HepG2 (cell line): Measurements from ENCODE around the gene COL8A2. TPM values are rescaled to one million over a fixed set of nuclear protein-coding genes. Genes with fewer than 3 reads are reported as not detected.

Source experiments
- ATAC-seq: fragments of 200-7000 bp; cut with Tn5 transposase; 3 replicates; pipeline ENCODE4 v1.9.1; 2020; ENCODE audit warnings: mild to moderate bottlenecking, moderate library complexity
- BruUV-seq: library from RNA; stranded (reverse); fragments of 400-500 nt; replicated peaks from 2 replicates; lab custom pipeline; 2021; lab: Mats Ljungman, UMichigan
- CTCF ChIA-PET: fragments of 300-600 bp; formaldehyde crosslinking; extraction: SDS; loops from one replicate; lab custom pipeline; 2021; ENCODE audit warnings: low total read pairs, inconsistent platforms, low intra/inter-chr PET ratio; lab: Yijun Ruan, JAX
- POLR2A ChIA-PET: fragments of 350-600 bp; sonication (Branson Sonifier 250); formaldehyde crosslinking; loops from one replicate; lab custom pipeline; 2020; ENCODE audit warnings: antibody characterized with exemption, inconsistent platforms; lab: Yijun Ruan, JAX
- DNase-seq: peaks from one replicate; pipeline ENCODE4 v3.0.0-alpha.2; 2015; ENCODE audit warnings: low spot score
- FAIRE-seq: peaks from 3 replicates; lab custom pipeline; 2011; peaks lifted over from hg19 to GRCh38; lab: Jason Lieb, UNC
- H2AFZ ChIP-seq: one replicate; pipeline ENCODE4 v1.6.1; 2011; ENCODE audit warnings: low read length, inconsistent platforms
- H3K27ac ChIP-seq: fragments of 300-600 bp; 3 replicates; pipeline ENCODE4 v1.8.0; 2011; ENCODE audit warnings: mixed run types, mild to moderate bottlenecking, mixed read lengths, low read length, inconsistent platforms; ENCODE audit not compliant: insufficient read depth; ENCODE audit errors: extremely low read length
- H3K27me3 ChIP-seq, 2 experiments: fragments of 200-600 bp in 1 of 2; 2 replicates in 1 of 2; 3 replicates in 1 of 2; pipeline versions ENCODE4 v1.6.0 to v1.8.0; 2011; ENCODE audit warnings: low read length in 2 of 2, mild to moderate bottlenecking in 2 of 2, moderate library complexity in 2 of 2, inconsistent platforms in 1 of 2; ENCODE audit not compliant: insufficient read depth in 2 of 2, control insufficient read depth in 1 of 2
- H3K36me3 ChIP-seq, 2 experiments: fragments of 200-600 bp in 1 of 2; replicated peaks in 1 of 2; 2 replicates in 1 of 2; 3 replicates in 1 of 2; pipeline versions ENCODE4 v1.5.1 to v1.8.0; 2011; ENCODE audit warnings: low read length in 2 of 2, inconsistent platforms in 1 of 2; ENCODE audit not compliant: insufficient read depth in 2 of 2, control insufficient read depth in 1 of 2
- H3K4me1 ChIP-seq: 2 replicates; pipeline ENCODE4 v1.5.1; 2012; ENCODE audit warnings: low read length, inconsistent platforms; ENCODE audit not compliant: insufficient read depth
- H3K4me2 ChIP-seq: 2 replicates; pipeline ENCODE4 v1.6.0; 2011; ENCODE audit warnings: low read depth, low read length, inconsistent platforms
- H3K4me3 ChIP-seq, 3 experiments: fragments of 200-600 bp in 1 of 3; sonication (generic), shearing (Covaris generic) in 1 of 3; replicated peaks in 1 of 3; 2 replicates each; pipeline ENCODE4 v1.5.1; 2011 to 2016; ENCODE audit warnings: low read length in 3 of 3, inconsistent platforms in 2 of 3, low read depth in 2 of 3, mild to moderate bottlenecking in 2 of 3, control low read depth in 1 of 3, mixed read lengths in 1 of 3; ENCODE audit not compliant: insufficient read depth in 1 of 3
- H3K79me2 ChIP-seq: one replicate; pipeline ENCODE4 v1.6.1; 2011; ENCODE audit warnings: low read length, inconsistent platforms; ENCODE audit not compliant: insufficient read depth
- H3K9ac ChIP-seq: 2 replicates; pipeline ENCODE4 v1.6.0; 2011; ENCODE audit warnings: mild to moderate bottlenecking, low read depth, low read length, inconsistent platforms; ENCODE audit not compliant: insufficient read depth
- H3K9me3 ChIP-seq: 2 replicates; pipeline ENCODE4 v1.5.1; 2012; ENCODE audit warnings: mild to moderate bottlenecking, low read length
- H4K20me1 ChIP-seq: 2 replicates; pipeline ENCODE4 v1.6.0; 2011; ENCODE audit warnings: inconsistent platforms, mild to moderate bottlenecking, low read length, moderate library complexity; ENCODE audit not compliant: insufficient read depth
- CEBPB ChIP-seq: IDR thresholded peaks from 2 replicates; pipeline ENCODE4 v1.6.1; 2011; ENCODE audit warnings: low read depth, low read length, improper control_type of control experiment, borderline replicate concordance
- KLF15 ChIP-seq: sonication (generic); formaldehyde crosslinking; IDR thresholded peaks from 2 replicates; pipeline ENCODE4 v1.8.1; 2023; ENCODE audit warnings: borderline replicate concordance, mild to moderate bottlenecking, inconsistent platforms, missing genetic modification reagents, mixed read lengths
- MTF2 ChIP-seq: sonication (generic); formaldehyde crosslinking; IDR thresholded peaks from 2 replicates; pipeline ENCODE4 v1.5.0; 2020; ENCODE audit warnings: missing genetic modification reagents, borderline replicate concordance
- SALL1 ChIP-seq: sonication (generic); formaldehyde crosslinking; IDR thresholded peaks from 2 replicates; pipeline ENCODE4 v1.8.0; 2022; ENCODE audit warnings: mild to moderate bottlenecking, missing genetic modification reagents
- SP5 ChIP-seq: IDR thresholded peaks from 2 replicates; pipeline ENCODE4 v1.6.1; 2016; ENCODE audit warnings: low read depth, borderline replicate concordance
- ZIK1 ChIP-seq: sonication (generic); formaldehyde crosslinking; IDR thresholded peaks from 2 replicates; pipeline ENCODE4 v1.5.0; 2020; ENCODE audit warnings: mild to moderate bottlenecking, low read depth, missing genetic modification reagents, borderline replicate concordance
- ZNF274 ChIP-seq: sonication (generic); formaldehyde crosslinking; IDR thresholded peaks from 2 replicates; pipeline ENCODE4 v1.5.1; 2020; ENCODE audit warnings: mild to moderate bottlenecking, missing genetic modification reagents
- ZNF501 ChIP-seq: sonication (generic); formaldehyde crosslinking; IDR thresholded peaks from 2 replicates; pipeline ENCODE4 v1.5.1; 2020; ENCODE audit warnings: mild to moderate bottlenecking, moderate library complexity, missing genetic modification reagents
- WGBS: methylation state at CpG from one replicate; pipeline ENCODE4 v1.1.6; 2017; ENCODE audit warnings: low lambda C conversion rate; 5-methylcytosine and 5-hydroxymethylcytosine counted together
- in situ Hi-C: cut with HindIII; loops from 2 replicates; pipeline ENCODE4 v1.10.0; 2017; ENCODE audit warnings: low pct_unique_long_range_greater_than_20kb; ENCODE audit not compliant: extremely low pct_ligation_motif_present
- intact Hi-C: fragments of 100-400 bp; cut with micrococcal nuclease; formaldehyde crosslinking; loops from one replicate; pipeline ENCODE4 v1.10.0; 2022; ENCODE audit not compliant: unreplicated experiment
- polyA plus RNA-seq, 8 experiments: library from polyadenylated mRNA; depleted of rRNA in 3 of 8; stranded (reverse) in 7 of 8; unstranded in 1 of 8; fragments of >200 nt; fragmentation: Illumina TruSeq in 4 of 8; extraction: Trizol in 4 of 8; gene quantifications; 2 replicates each; pipeline versions ENCODE4 v1.2.1 to v1.2.3, GENCODE V29; 2011 to 2016; ENCODE audit warnings: low read depth in 4 of 8, missing spikeins in 1 of 8, mixed read lengths in 1 of 8; ENCODE audit not compliant: insufficient read depth in 1 of 8
- total RNA-seq, 5 experiments: library from RNA; depleted of rRNA; stranded (reverse); fragments of >200 nt; fragmentation: Illumina TruSeq; extraction: Trizol; gene quantifications; 2 replicates each; pipeline ENCODE4 v1.2.3, GENCODE V29; 2016; ENCODE audit warnings: low read depth in 1 of 5
- TF ChIP-seq, protein P1 (sequence below): sonication (generic); formaldehyde crosslinking; conservative IDR thresholded peaks from 2 replicates; pipeline ENCODE4 v1.4.0; 2020; ENCODE audit warnings: mild to moderate bottlenecking, missing genetic modification reagents, moderate library complexity
- TF ChIP-seq, protein P2 (sequence below): IDR thresholded peaks from 2 replicates; pipeline ENCODE4 v1.6.1; 2016; ENCODE audit warnings: mild to moderate bottlenecking, missing biosample characterization, missing genetic modification reagents
- TF ChIP-seq, protein P3 (sequence below): sonication (generic); formaldehyde crosslinking; IDR thresholded peaks from 2 replicates; pipeline ENCODE4 v1.4.0; 2020; ENCODE audit warnings: mild to moderate bottlenecking, missing genetic modification reagents, borderline replicate concordance

Gene COL8A2
- total and polyA plus RNA-seq, 2 of the 13 experiments (the other 11 are each of a cell fraction or from before 2014, with no cell fraction given) = 0.13 to 0.24 TPM

DNA sequence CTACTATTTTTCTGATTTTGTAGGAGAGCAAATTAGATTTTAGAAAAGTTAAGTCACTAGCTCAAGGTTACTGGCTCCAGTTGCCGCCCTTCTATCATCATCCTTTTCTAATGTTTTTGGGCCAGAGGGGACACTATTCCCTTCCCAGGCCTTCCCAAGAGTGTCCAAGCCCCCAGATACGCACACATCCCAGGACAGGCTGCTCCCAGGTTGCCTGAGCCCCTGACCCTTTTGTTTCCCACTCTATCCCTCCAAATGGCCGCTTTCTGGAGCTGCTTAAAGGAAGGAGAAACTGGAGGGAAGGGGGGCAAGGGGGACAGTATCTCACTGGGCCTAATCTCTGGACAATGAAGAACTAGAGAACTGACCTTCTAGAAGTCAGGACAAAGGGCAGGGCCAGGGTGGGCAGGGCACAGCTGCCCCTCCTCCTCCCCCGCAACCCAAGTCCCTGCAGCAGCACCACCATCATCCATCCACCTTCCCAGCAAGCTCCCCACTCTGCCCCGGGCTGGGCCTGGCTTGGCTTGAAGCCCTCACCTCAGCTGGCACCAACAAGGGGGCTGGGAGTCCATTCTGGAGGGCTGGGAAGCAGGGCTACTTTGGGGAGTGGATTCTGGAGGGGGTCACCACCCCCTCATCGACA is 29.9 kb upstream of the COL8A2 start (continued):
- TF ChIP-seq MTF2 (CRISPR knock-in tag) (no peak), SP5 (CRISPR knock-in tag) (no peak), KLF15 (no peak), SALL1 (CRISPR knock-in tag) (no peak)
- TF ChIP-seq, protein P1, sequence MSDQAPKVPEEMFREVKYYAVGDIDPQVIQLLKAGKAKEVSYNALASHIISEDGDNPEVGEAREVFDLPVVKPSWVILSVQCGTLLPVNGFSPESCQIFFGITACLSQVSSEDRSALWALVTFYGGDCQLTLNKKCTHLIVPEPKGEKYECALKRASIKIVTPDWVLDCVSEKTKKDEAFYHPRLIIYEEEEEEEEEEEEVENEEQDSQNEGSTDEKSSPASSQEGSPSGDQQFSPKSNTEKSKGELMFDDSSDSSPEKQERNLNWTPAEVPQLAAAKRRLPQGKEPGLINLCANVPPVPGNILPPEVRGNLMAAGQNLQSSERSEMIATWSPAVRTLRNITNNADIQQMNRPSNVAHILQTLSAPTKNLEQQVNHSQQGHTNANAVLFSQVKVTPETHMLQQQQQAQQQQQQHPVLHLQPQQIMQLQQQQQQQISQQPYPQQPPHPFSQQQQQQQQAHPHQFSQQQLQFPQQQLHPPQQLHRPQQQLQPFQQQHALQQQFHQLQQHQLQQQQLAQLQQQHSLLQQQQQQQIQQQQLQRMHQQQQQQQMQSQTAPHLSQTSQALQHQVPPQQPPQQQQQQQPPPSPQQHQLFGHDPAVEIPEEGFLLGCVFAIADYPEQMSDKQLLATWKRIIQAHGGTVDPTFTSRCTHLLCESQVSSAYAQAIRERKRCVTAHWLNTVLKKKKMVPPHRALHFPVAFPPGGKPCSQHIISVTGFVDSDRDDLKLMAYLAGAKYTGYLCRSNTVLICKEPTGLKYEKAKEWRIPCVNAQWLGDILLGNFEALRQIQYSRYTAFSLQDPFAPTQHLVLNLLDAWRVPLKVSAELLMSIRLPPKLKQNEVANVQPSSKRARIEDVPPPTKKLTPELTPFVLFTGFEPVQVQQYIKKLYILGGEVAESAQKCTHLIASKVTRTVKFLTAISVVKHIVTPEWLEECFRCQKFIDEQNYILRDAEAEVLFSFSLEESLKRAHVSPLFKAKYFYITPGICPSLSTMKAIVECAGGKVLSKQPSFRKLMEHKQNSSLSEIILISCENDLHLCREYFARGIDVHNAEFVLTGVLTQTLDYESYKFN (CRISPR knock-in tag) = no peak
- TF ChIP-seq, protein P2, sequence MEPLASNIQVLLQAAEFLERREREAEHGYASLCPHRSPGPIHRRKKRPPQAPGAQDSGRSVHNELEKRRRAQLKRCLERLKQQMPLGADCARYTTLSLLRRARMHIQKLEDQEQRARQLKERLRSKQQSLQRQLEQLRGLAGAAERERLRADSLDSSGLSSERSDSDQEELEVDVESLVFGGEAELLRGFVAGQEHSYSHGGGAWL (CRISPR knock-in tag) = no peak

DNA sequence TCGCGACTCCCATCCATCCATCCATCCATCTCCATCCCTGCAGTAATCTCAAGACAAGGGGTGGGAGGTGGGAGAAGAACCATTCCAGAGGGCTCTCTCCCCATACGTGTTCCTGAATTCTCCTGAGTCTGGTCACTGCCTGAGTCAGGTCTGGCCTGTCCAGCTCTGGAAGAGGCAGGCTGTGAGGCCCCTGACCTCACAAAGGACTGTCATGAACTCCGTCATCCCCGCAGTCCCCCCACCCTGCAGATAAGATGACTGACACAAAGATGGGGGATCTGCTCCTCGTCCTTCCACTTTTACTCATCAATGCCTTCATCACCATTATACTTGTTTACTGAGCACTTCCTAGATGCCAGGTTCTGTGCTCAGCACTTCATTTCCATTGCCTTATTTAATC is 29.3 kb upstream of the COL8A2 start:
- Histone ChIP-seq H3K4me2 (peak overlapping the region; percentile 73), H3K9me3 (no peaks in the 10 kb centered on the region), H3K4me1 (peaks cover 70% of the 10 kb centered on the region), H3K9ac (no peak overlapping the region), H3K79me2 (peaks cover 5% of the 10 kb centered on the region), H4K20me1 (no peaks in the 10 kb centered on the region), H3K27me3 (no peaks in the 10 kb centered on the region), H3K27ac (no peak overlapping the region), H3K36me3 (no peaks in the 10 kb centered on the region), H2AFZ (no peak overlapping the region), H3K4me3 (no peak overlapping the region)
- ATAC-seq = no peak
- intact Hi-C loops = loop anchor here (10.0 kb wide), 1 partner anchor 70 kb away; the partner anchor contains the start of gene THRAP3
- WGBS = 37% methylated on average over 4 of the region's 6 CpGs
- no peak for FAIRE-seq
- BruUV-seq = no TSS peak
- in situ Hi-C loops = loop anchor here (5.0 kb wide), 2 partner anchors 33 to 133 kb away; no protein-coding TSS in a partner anchor
- no peak for DNase-seq
- POLR2A ChIA-PET = interaction anchor here (1.1 to 2.5 kb wide), 2 partner anchors 70 to 93 kb away, joined by 6 to 9 read pairs; partner anchors contain the start of gene THRAP3
- CTCF ChIA-PET = no interaction called here
- TF ChIP-seq, protein P3, sequence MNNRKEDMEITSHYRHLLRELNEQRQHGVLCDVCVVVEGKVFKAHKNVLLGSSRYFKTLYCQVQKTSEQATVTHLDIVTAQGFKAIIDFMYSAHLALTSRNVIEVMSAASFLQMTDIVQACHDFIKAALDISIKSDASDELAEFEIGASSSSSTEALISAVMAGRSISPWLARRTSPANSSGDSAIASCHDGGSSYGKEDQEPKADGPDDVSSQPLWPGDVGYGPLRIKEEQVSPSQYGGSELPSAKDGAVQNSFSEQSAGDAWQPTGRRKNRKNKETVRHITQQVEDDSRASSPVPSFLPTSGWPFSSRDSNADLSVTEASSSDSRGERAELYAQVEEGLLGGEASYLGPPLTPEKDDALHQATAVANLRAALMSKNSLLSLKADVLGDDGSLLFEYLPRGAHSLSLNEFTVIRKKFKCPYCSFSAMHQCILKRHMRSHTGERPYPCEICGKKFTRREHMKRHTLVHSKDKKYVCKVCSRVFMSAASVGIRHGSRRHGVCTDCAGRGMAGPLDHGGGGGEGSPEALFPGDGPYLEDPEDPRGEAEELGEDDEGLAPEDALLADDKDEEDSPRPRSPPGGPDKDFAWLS = no peak
- TF ChIP-seq ZIK1 (CRISPR knock-in tag) = no peak
- no peak for TF ChIP-seq ZNF501 (CRISPR knock-in tag)
- TF ChIP-seq CEBPB = no peak
- TF ChIP-seq ZNF274 = no peak
